Liver (tissue), 3 donors: ENCODE results near the gene PLCB2.

Experiments used
- ATF3 ChIP-seq: IDR thresholded peaks from 2 replicates; pipeline ENCODE4 v1.6.1; 2016; ENCODE audit warnings: antibody characterized with exemption
- CTCF ChIP-seq: fragments of 150-350 bp; IDR thresholded peaks from 2 replicates; pipeline ENCODE4 v1.5.1; 2017; ENCODE audit warnings: improper control_type of control experiment, low read depth, low read length; ENCODE audit not compliant: missing input control
- GABPA ChIP-seq, 2 donors: IDR thresholded peaks in 1 of 2; conservative IDR thresholded peaks in 1 of 2; 2 replicates each; pipeline ENCODE4 v1.6.1; 2016; ENCODE audit warnings: antibody characterized with exemption in 2 of 2, mild to moderate bottlenecking in 1 of 2, moderate library complexity in 1 of 2
- JUND ChIP-seq, 2 donors: IDR thresholded peaks; 2 replicates each; pipeline ENCODE4 v1.6.1; 2016; ENCODE audit warnings: antibody characterized with exemption in 2 of 2
- RAD21 ChIP-seq, 2 donors: IDR thresholded peaks; 2 replicates each; pipeline ENCODE4 v1.6.1; 2016; ENCODE audit warnings: antibody characterized with exemption in 2 of 2, mild to moderate bottlenecking in 2 of 2
- TF ChIP-seq, protein P1 (sequence below): IDR thresholded peaks from 2 replicates; pipeline ENCODE4 v1.6.1; 2016; ENCODE audit warnings: antibody characterized with exemption, mild to moderate bottlenecking
- donor health status: healthy.
- donor health status: healthy.

DNA sequence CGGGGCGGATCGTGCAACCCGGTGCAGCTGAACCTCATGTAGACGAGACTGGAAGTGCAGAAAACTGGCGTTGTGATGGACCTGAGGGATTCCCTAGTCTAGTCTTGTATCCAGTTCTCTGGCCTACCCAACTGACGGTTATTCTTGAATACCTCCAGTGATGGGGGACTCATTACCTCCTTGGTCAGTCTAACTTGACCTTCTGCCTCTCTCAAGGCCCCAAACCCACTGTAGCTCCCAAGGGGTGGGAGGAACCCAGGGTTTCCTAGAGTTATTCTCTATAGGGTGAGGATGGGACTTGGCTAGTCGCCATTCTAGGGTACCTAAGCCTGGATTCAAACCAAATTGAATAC, 57.5 kb downstream of the PLCB2 start:
- TF ChIP-seq CTCF (no peak), ATF3 (no peak), RAD21 (IDR thresholded peaks at IDR 0.05) (no peak), JUND (IDR thresholded peaks at IDR 0.05) (no peak), GABPA (IDR thresholded peaks at IDR 0.05 in 1 of 2, conservative IDR thresholded peaks at IDR 0.05 in 1 of 2) (no peak)
- TF ChIP-seq, protein P1, sequence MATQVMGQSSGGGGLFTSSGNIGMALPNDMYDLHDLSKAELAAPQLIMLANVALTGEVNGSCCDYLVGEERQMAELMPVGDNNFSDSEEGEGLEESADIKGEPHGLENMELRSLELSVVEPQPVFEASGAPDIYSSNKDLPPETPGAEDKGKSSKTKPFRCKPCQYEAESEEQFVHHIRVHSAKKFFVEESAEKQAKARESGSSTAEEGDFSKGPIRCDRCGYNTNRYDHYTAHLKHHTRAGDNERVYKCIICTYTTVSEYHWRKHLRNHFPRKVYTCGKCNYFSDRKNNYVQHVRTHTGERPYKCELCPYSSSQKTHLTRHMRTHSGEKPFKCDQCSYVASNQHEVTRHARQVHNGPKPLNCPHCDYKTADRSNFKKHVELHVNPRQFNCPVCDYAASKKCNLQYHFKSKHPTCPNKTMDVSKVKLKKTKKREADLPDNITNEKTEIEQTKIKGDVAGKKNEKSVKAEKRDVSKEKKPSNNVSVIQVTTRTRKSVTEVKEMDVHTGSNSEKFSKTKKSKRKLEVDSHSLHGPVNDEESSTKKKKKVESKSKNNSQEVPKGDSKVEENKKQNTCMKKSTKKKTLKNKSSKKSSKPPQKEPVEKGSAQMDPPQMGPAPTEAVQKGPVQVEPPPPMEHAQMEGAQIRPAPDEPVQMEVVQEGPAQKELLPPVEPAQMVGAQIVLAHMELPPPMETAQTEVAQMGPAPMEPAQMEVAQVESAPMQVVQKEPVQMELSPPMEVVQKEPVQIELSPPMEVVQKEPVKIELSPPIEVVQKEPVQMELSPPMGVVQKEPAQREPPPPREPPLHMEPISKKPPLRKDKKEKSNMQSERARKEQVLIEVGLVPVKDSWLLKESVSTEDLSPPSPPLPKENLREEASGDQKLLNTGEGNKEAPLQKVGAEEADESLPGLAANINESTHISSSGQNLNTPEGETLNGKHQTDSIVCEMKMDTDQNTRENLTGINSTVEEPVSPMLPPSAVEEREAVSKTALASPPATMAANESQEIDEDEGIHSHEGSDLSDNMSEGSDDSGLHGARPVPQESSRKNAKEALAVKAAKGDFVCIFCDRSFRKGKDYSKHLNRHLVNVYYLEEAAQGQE: no peak
